SK-N-SH treated with all-trans-retinoic acid at 6 μM for 48 hours (cell line): ENCODE data around the gene SASH1.

Source experiments
- ATAC-seq: fragments of 200-7000 bp; cut with Tn5 transposase; 3 replicates; pipeline ENCODE4 v1.9.1; 2020; ENCODE audit warnings: mild to moderate bottlenecking, moderate library complexity
- ARNTL ChIP-seq: fragments of 450-650 bp; formaldehyde crosslinking; IDR thresholded peaks from 2 replicates; pipeline ENCODE4 v1.5.0; 2020; ENCODE audit warnings: low read depth, mild to moderate bottlenecking, moderate library complexity, borderline replicate concordance
- BACH2 ChIP-seq: fragments of 250-450 bp; sonication (Bioruptor Pico); IDR thresholded peaks from 2 replicates; pipeline ENCODE4 v1.9.0; 2021; ENCODE audit warnings: mild to moderate bottlenecking, borderline replicate concordance
- CSDC2 ChIP-seq: fragments of 250-450 bp; sonication (Bioruptor Pico); IDR thresholded peaks from 2 replicates; pipeline ENCODE4 v1.5.0; 2020; ENCODE audit warnings: mild to moderate bottlenecking, moderate library complexity
- ESRRG ChIP-seq: fragments of 250-450 bp; sonication (Bioruptor Pico); IDR thresholded peaks from 2 replicates; pipeline ENCODE4 v1.6.1; 2021; ENCODE audit warnings: mild to moderate bottlenecking
- GLIS3 ChIP-seq: fragments of 250-450 bp; sonication (Bioruptor Pico); IDR thresholded peaks from 2 replicates; pipeline ENCODE4 v1.5.0; 2020; ENCODE audit warnings: mild to moderate bottlenecking, moderate library complexity
- ISL1 ChIP-seq: fragments of 250-450 bp; sonication (Bioruptor Pico); IDR thresholded peaks from 2 replicates; pipeline ENCODE4 v2.1.2; 2022; ENCODE audit warnings: mild to moderate bottlenecking, moderate library complexity
- PPARA ChIP-seq: fragments of 250-450 bp; sonication (Bioruptor Pico); IDR thresholded peaks from 2 replicates; pipeline ENCODE4 v1.5.0; 2020; ENCODE audit warnings: mild to moderate bottlenecking, borderline replicate concordance
- SNAI2 ChIP-seq: fragments of 250-450 bp; sonication (Bioruptor Pico); IDR thresholded peaks from 2 replicates; pipeline ENCODE4 v1.5.0; 2020; ENCODE audit warnings: mild to moderate bottlenecking, moderate library complexity
- TOX ChIP-seq: fragments of 250-450 bp; sonication (Bioruptor Pico); IDR thresholded peaks from 2 replicates; pipeline ENCODE4 v1.8.0; 2021; ENCODE audit warnings: mild to moderate bottlenecking, moderate library complexity, borderline replicate concordance
- ZC3H10 ChIP-seq: fragments of 250-450 bp; sonication (Bioruptor Pico); IDR thresholded peaks from 2 replicates; pipeline ENCODE4 v1.5.1; 2021; ENCODE audit warnings: mild to moderate bottlenecking, moderate library complexity
- ZFP3 ChIP-seq: fragments of 250-450 bp; sonication (Bioruptor Pico); IDR thresholded peaks from 2 replicates; pipeline ENCODE4 v1.5.0; 2020; ENCODE audit warnings: mild to moderate bottlenecking, moderate library complexity
- ZFP30 ChIP-seq: fragments of 450-650 bp; formaldehyde crosslinking; IDR thresholded peaks from 2 replicates; pipeline ENCODE4 v1.5.0; 2022; ENCODE audit warnings: mild to moderate bottlenecking, moderate library complexity
- ZNF565 ChIP-seq: fragments of 450-650 bp; formaldehyde crosslinking; conservative IDR thresholded peaks from 2 replicates; pipeline ENCODE4 v1.5.0; 2020; ENCODE audit warnings: low read depth, mild to moderate bottlenecking, moderate library complexity
- ZNF70 ChIP-seq: fragments of 450-650 bp; formaldehyde crosslinking; IDR thresholded peaks from 2 replicates; pipeline ENCODE4 v1.5.0; 2020; ENCODE audit warnings: mild to moderate bottlenecking, moderate library complexity
- ZNF8 ChIP-seq: fragments of 450-650 bp; formaldehyde crosslinking; IDR thresholded peaks from 2 replicates; pipeline ENCODE4 v1.5.0; 2020; ENCODE audit warnings: mild to moderate bottlenecking, moderate library complexity
- TF ChIP-seq, protein P1 (sequence below): fragments of 250-450 bp; sonication (Bioruptor Pico); IDR thresholded peaks from 2 replicates; pipeline ENCODE4 v1.5.0; 2020; ENCODE audit warnings: mild to moderate bottlenecking, moderate library complexity
- TF ChIP-seq, protein P2 (sequence below): fragments of 250-450 bp; sonication (Bioruptor Pico); IDR thresholded peaks from 2 replicates; pipeline ENCODE4 v1.5.1; 2020; ENCODE audit warnings: low read depth, mild to moderate bottlenecking, moderate library complexity
- TF ChIP-seq, protein P3 (sequence below): fragments of 250-450 bp; sonication (Bioruptor Pico); IDR thresholded peaks from 2 replicates; pipeline ENCODE4 v1.8.0; 2021; ENCODE audit warnings: low read depth, mild to moderate bottlenecking, moderate library complexity, borderline replicate concordance

The SASH1 gene

DNA sequence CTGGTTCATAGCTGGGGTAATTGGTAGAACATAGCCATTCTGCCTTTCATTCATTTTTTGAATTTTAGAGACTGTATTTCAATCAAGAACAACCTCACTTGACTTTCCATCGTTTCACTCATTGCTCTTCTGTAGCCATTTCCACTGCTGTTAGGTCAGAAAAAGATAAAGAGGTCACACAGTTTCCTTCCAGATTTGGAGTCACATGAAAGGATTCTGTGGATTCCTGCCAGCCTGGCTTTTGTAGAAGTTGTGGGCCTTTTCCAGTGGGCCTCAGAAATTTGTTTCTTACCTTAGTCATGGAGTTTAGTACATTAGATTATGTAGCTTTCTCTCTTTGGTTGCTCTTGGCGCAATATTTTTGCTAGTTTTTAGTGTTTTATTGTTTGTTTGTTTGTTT, 157.8 kb downstream of the SASH1 start:
- TF ChIP-seq BACH2 (CRISPR knock-in tag) = no peak
- TF ChIP-seq, protein P1, sequence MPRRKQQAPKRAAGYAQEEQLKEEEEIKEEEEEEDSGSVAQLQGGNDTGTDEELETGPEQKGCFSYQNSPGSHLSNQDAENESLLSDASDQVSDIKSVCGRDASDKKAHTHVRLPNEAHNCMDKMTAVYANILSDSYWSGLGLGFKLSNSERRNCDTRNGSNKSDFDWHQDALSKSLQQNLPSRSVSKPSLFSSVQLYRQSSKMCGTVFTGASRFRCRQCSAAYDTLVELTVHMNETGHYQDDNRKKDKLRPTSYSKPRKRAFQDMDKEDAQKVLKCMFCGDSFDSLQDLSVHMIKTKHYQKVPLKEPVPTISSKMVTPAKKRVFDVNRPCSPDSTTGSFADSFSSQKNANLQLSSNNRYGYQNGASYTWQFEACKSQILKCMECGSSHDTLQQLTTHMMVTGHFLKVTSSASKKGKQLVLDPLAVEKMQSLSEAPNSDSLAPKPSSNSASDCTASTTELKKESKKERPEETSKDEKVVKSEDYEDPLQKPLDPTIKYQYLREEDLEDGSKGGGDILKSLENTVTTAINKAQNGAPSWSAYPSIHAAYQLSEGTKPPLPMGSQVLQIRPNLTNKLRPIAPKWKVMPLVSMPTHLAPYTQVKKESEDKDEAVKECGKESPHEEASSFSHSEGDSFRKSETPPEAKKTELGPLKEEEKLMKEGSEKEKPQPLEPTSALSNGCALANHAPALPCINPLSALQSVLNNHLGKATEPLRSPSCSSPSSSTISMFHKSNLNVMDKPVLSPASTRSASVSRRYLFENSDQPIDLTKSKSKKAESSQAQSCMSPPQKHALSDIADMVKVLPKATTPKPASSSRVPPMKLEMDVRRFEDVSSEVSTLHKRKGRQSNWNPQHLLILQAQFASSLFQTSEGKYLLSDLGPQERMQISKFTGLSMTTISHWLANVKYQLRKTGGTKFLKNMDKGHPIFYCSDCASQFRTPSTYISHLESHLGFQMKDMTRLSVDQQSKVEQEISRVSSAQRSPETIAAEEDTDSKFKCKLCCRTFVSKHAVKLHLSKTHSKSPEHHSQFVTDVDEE (CRISPR knock-in tag) = no peak
- TF ChIP-seq, protein P2, sequence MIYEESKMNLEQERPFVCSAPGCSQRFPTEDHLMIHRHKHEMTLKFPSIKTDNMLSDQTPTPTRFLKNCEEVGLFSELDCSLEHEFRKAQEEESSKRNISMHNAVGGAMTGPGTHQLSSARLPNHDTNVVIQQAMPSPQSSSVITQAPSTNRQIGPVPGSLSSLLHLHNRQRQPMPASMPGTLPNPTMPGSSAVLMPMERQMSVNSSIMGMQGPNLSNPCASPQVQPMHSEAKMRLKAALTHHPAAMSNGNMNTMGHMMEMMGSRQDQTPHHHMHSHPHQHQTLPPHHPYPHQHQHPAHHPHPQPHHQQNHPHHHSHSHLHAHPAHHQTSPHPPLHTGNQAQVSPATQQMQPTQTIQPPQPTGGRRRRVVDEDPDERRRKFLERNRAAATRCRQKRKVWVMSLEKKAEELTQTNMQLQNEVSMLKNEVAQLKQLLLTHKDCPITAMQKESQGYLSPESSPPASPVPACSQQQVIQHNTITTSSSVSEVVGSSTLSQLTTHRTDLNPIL (CRISPR knock-in tag) = no peak
- no peak for TF ChIP-seq ZNF70 (CRISPR knock-in tag)
- TF ChIP-seq ZNF565 (CRISPR knock-in tag) = no peak
- no peak for TF ChIP-seq ZFP3
- TF ChIP-seq TOX (CRISPR knock-in tag) = no peak
- TF ChIP-seq GLIS3 (CRISPR knock-in tag) = no peak
- no peak for TF ChIP-seq ZNF8
- TF ChIP-seq SNAI2 (CRISPR knock-in tag) = no peak
- no peak for TF ChIP-seq ARNTL (CRISPR knock-in tag)
- no peak for TF ChIP-seq ZC3H10 (CRISPR knock-in tag)
- TF ChIP-seq PPARA (CRISPR knock-in tag) = no peak
- TF ChIP-seq ESRRG (CRISPR knock-in tag) = no peak
- TF ChIP-seq ZFP30 (CRISPR knock-in tag) = no peak
- TF ChIP-seq, protein P3, sequence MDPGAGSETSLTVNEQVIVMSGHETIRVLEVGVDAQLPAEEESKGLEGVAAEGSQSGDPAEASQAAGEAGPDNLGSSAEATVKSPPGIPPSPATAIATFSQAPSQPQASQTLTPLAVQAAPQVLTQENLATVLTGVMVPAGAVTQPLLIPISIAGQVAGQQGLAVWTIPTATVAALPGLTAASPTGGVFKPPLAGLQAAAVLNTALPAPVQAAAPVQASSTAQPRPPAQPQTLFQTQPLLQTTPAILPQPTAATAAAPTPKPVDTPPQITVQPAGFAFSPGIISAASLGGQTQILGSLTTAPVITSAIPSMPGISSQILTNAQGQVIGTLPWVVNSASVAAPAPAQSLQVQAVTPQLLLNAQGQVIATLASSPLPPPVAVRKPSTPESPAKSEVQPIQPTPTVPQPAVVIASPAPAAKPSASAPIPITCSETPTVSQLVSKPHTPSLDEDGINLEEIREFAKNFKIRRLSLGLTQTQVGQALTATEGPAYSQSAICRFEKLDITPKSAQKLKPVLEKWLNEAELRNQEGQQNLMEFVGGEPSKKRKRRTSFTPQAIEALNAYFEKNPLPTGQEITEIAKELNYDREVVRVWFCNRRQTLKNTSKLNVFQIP = no peak
- TF ChIP-seq ISL1 (CRISPR knock-in tag) = no peak
- no peak for ATAC-seq

DNA sequence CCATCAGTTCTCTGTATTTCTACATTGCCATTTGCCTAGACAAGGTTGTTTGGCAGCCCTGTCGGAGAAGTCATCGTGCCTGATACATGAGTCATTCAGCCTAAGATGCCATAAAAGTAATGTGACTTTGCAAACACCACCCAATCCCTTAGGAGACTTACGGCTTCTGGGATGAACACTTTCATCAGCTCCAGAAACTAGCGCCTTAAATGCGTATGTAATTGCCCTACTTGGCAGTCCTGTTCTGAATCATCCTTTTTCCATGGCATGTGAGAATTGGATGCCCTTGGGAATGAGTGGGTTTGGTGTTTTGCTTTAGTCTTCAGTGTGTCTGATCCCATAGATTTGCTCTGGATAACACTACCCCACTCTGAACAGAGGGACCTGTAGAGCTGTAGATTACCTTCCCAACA, 158.5 kb downstream of the SASH1 start:
- TF ChIP-seq, protein P2 (CRISPR knock-in tag) = no peak
- peak; percentile 91; the same call in 1 of the 2 replicates for TF ChIP-seq TOX (CRISPR knock-in tag)
- TF ChIP-seq, protein P3 = no peak
- no peak for TF ChIP-seq CSDC2
- TF ChIP-seq ZC3H10 (CRISPR knock-in tag) = peak; percentile 88
- TF ChIP-seq, protein P1 (CRISPR knock-in tag) = no peak
- peak; percentile 87 for ATAC-seq
